ENCODE results near the gene CNTNAP5. TPM values are rescaled to one million over a fixed set of nuclear protein-coding genes. Genes with fewer than 3 reads are reported as not detected.

The CNTNAP5 gene
- total and polyA plus RNA-seq, 2 of the 13 experiments (the other 11 are each of a cell fraction or from before 2014, with no cell fraction given), result not detected

GRCh38 chr2:124163840-124164239 is 138.8 kb downstream of the CNTNAP5 start:
- no peak overlapping the region for H3K4me3 ChIP-seq (replicated peaks in 1 of 3; ENCODE audit: insufficient read depth in 1 of 3, low read depth in 2 of 3, low read length in 3 of 3)
- no peaks in the 10 kb centered on the region for H3K9me3 ChIP-seq (ENCODE audit: low read length)
- ATAC-seq, result no peak
- H4K20me1 ChIP-seq (ENCODE audit: insufficient read depth, low read length), result no peaks in the 10 kb centered on the region
- no peak overlapping the region for H2AFZ ChIP-seq (ENCODE audit: low read length)
- no peaks in the 10 kb centered on the region for H3K36me3 ChIP-seq (replicated peaks in 1 of 2; ENCODE audit: control insufficient read depth in 1 of 2, insufficient read depth in 2 of 2, low read length in 2 of 2)
- no peak overlapping the region for H3K27ac ChIP-seq (ENCODE audit: extremely low read length, insufficient read depth, low read length)
- H3K4me2 ChIP-seq (ENCODE audit: low read depth, low read length), result no peak overlapping the region
- in situ Hi-C loops (cut with HindIII; ENCODE audit: extremely low pct_ligation_motif_present, low pct_unique_long_range_greater_than_20kb), result no loop called here
- H3K27me3 ChIP-seq (ENCODE audit: control insufficient read depth in 1 of 2, insufficient read depth in 2 of 2, low read length in 2 of 2), result no peaks in the 10 kb centered on the region
- no peaks in the 10 kb centered on the region for H3K79me2 ChIP-seq (ENCODE audit: insufficient read depth, low read length)
- FAIRE-seq, result no peak
- ChIA-PET POLR2A (no interaction called here), CTCF (ENCODE audit: low intra/inter-chr PET ratio, low total read pairs) (no interaction called here)
- WGBS (ENCODE audit: low lambda C conversion rate), result 4% methylated on average over 2 of the region's 2 CpGs
- no peak overlapping the region for H3K9ac ChIP-seq (ENCODE audit: insufficient read depth, low read depth, low read length)
- BruUV-seq (replicated peaks), result no TSS peak
- no peaks in the 10 kb centered on the region for H3K4me1 ChIP-seq (ENCODE audit: insufficient read depth, low read length)
- intact Hi-C loops (cut with micrococcal nuclease; ENCODE audit: unreplicated experiment), result no loop called here
- no peak for DNase-seq (ENCODE audit: low spot score)
- TF ChIP-seq ARID2 (CRISPR knock-in tag; IDR thresholded peaks at IDR 0.05; ENCODE audit: borderline replicate concordance) (no peak), ETS1 (CRISPR knock-in tag; IDR thresholded peaks at IDR 0.05) (no peak), KLF15 (CRISPR knock-in tag; IDR thresholded peaks at IDR 0.05; ENCODE audit: borderline replicate concordance) (no peak), HOXA9 (CRISPR knock-in tag; IDR thresholded peaks at IDR 0.05; ENCODE audit: borderline replicate concordance) (no peak), RERE (CRISPR knock-in tag; IDR thresholded peaks at IDR 0.05; ENCODE audit: low read depth) (no peak), ZBTB7B (CRISPR knock-in tag; IDR thresholded peaks at IDR 0.05) (no peak), HNRNPL (IDR thresholded peaks at IDR 0.05; ENCODE audit: low read depth, low read length) (no peak), ZKSCAN8 (CRISPR knock-in tag; IDR thresholded peaks at IDR 0.05; ENCODE audit: borderline replicate concordance) (no peak), U2AF1 (optimal IDR thresholded peaks at IDR 0.05; ENCODE audit: low read depth, low read length) (no peak), ZNF776 (CRISPR knock-in tag; IDR thresholded peaks at IDR 0.05) (no peak), KDM1A (CRISPR knock-in tag; IDR thresholded peaks at IDR 0.05) (no peak), KMT2B (CRISPR knock-in tag; IDR thresholded peaks at IDR 0.05) (no peak), ZNF101 (CRISPR knock-in tag; IDR thresholded peaks at IDR 0.05; ENCODE audit: borderline replicate concordance, low read depth) (no peak), TOPORS (CRISPR knock-in tag; IDR thresholded peaks at IDR 0.05) (no peak), ZFP90 (CRISPR knock-in tag; IDR thresholded peaks at IDR 0.05; ENCODE audit: borderline replicate concordance) (no peak), CEBPG (CRISPR knock-in tag; IDR thresholded peaks at IDR 0.05) (no peak), FIP1L1 (IDR thresholded peaks at IDR 0.05; ENCODE audit: borderline replicate concordance, insufficient read depth, low read depth, low read length) (no peak), ZBTB33 (CRISPR knock-in tag; IDR thresholded peaks at IDR 0.05) (no peak), ADNP (CRISPR knock-in tag; IDR thresholded peaks at IDR 0.05) (no peak)
